ENCODE data around the gene SHISA8. TPM values are rescaled to one million over a fixed set of nuclear protein-coding genes. Genes with fewer than 3 reads are reported as not detected.

The SHISA8 gene
- total RNA-seq, 1 donor from 2014 or later: not detected

Small RNA genes lying within 50 kb of the gene (small RNA-seq; reads per million reads assigned to genes)
- 1.8 reads per million, percentile 83 among the genes with 10 or more reads in this experiment for gene MIR33A

Other genes starting within 250 kb of the SHISA8 start
- gene SNU13, start 226.2 kb downstream of the SHISA8 start, total RNA-seq: 62.9 TPM
- 0.16 TPM for gene MEI1, start 215.6 kb downstream of the SHISA8 start, total RNA-seq
- 12.2 TPM for gene CCDC134, start 114.4 kb downstream of the SHISA8 start, total RNA-seq
- 65.5 TPM for gene SREBF2, start 82.0 kb downstream of the SHISA8 start, total RNA-seq
- gene TNFRSF13C, start 11.7 kb upstream of the SHISA8 start, total RNA-seq: 0.31 TPM
- gene CENPM, start 32.1 kb upstream of the SHISA8 start, total RNA-seq: 1.6 TPM
- 130 TPM for gene SEPTIN3, start 54.4 kb upstream of the SHISA8 start, total RNA-seq
- 4.5 TPM for gene WBP2NL, start 83.7 kb upstream of the SHISA8 start, total RNA-seq
- 10.0 TPM for gene NAGA, start 155.7 kb upstream of the SHISA8 start, total RNA-seq
- 3.0 TPM for gene PHETA2, start 159.2 kb upstream of the SHISA8 start, total RNA-seq
- 15.9 TPM for gene SMDT1, start 164.6 kb upstream of the SHISA8 start, total RNA-seq
- 34.3 TPM for gene NDUFA6, start 175.7 kb upstream of the SHISA8 start, total RNA-seq
- gene CYP2D6, start 215.7 kb upstream of the SHISA8 start, total RNA-seq: 1.7 TPM

Measured in occipital lobe (tissue), 2 donors.